H1 (cell line): ENCODE data around the gene PLGRKT. TPM values are rescaled to one million over a fixed set of nuclear protein-coding genes. Genes with fewer than 3 reads are reported as not detected.

Source experiments
- CTCF ChIA-PET: fragments of 300-600 bp; sonication (Branson Sonifier 250); formaldehyde crosslinking; loops from one replicate; lab custom pipeline; 2021; ENCODE audit not compliant: partially characterized antibody; lab: Charles Lee
- POLR2A ChIA-PET: fragments of 300-600 bp; sonication (Branson Sonifier 250); formaldehyde crosslinking; loops from one replicate; lab custom pipeline; 2021; ENCODE audit warnings: inconsistent platforms; ENCODE audit not compliant: partially characterized antibody; lab: Charles Lee
- DNase-seq, 2 experiments: peaks; one replicate each; pipeline versions ENCODE4 v3.0.0 to v3.0.0-alpha.2; 2010 to 2022; ENCODE audit warnings: low spot score in 2 of 2, low read depth in 1 of 2, mixed read lengths in 1 of 2
- FAIRE-seq: peaks from 2 replicates; lab custom pipeline; 2011; peaks lifted over from hg19 to GRCh38; lab: Jason Lieb, UNC
- H2AFZ ChIP-seq: 2 replicates; pipeline ENCODE4 v1.8.1; 2012; ENCODE audit warnings: low read length, inconsistent platforms
- H2AK5ac ChIP-seq: 2 replicates; pipeline ENCODE4 v1.6.1; 2013; ENCODE audit warnings: low read depth, low read length
- H2BK120ac ChIP-seq: replicated peaks from 2 replicates; pipeline ENCODE3; 2013; ENCODE audit warnings: low read depth, low read length, inconsistent platforms
- H2BK12ac ChIP-seq: 2 replicates; pipeline ENCODE4 v1.6.1; 2013; ENCODE audit warnings: low read depth, low read length
- H2BK15ac ChIP-seq: 2 replicates; pipeline ENCODE4 v1.6.1; 2013; ENCODE audit warnings: low read length
- H2BK20ac ChIP-seq: 2 replicates; pipeline ENCODE4 v1.6.1; 2013; ENCODE audit warnings: low read length
- H2BK5ac ChIP-seq: 2 replicates; pipeline ENCODE4 v1.6.1; 2013; ENCODE audit warnings: low read depth, low read length
- H3K14ac ChIP-seq: 2 replicates; pipeline ENCODE4 v1.6.1; 2013; ENCODE audit warnings: inconsistent platforms; ENCODE audit not compliant: insufficient read length
- H3K18ac ChIP-seq: 2 replicates; pipeline ENCODE4 v1.6.1; 2013; ENCODE audit warnings: low read length; ENCODE audit errors: extremely low read depth
- H3K23ac ChIP-seq: 2 replicates; pipeline ENCODE4 v1.6.1; 2013; ENCODE audit warnings: inconsistent platforms; ENCODE audit not compliant: insufficient read length
- H3K23me2 ChIP-seq: 2 replicates; pipeline ENCODE4 v1.6.1; 2013; ENCODE audit warnings: low read depth, low read length
- H3K27ac ChIP-seq: 2 replicates; pipeline ENCODE4 v1.6.1; 2011; ENCODE audit warnings: low read depth, low read length, inconsistent platforms
- H3K27me3 ChIP-seq, 4 experiments: replicated peaks in 1 of 4; 1 replicate in 1 of 4; 2 replicates in 3 of 4; pipeline versions ENCODE4 v1.6.1 to v1.8.1; 2011 to 2013; ENCODE audit warnings: low read length in 3 of 4, mild to moderate bottlenecking in 3 of 4, inconsistent platforms in 2 of 4, mixed read lengths in 2 of 4, moderate library complexity in 1 of 4; ENCODE audit not compliant: control insufficient read depth in 3 of 4, insufficient read depth in 3 of 4; ENCODE audit errors: extremely low read depth in 1 of 4
- H3K36me3 ChIP-seq, 4 experiments: 2 replicates each; pipeline versions ENCODE4 v1.6.1 to v1.8.1; 2011 to 2013; ENCODE audit warnings: mild to moderate bottlenecking in 4 of 4, low read length in 3 of 4, moderate library complexity in 2 of 4, control low read depth in 1 of 4, inconsistent platforms in 1 of 4; ENCODE audit not compliant: insufficient read depth in 4 of 4, control insufficient read depth in 2 of 4
- H3K4ac ChIP-seq: replicated peaks from 2 replicates; pipeline ENCODE3; 2013; ENCODE audit warnings: low read length, low read depth, mixed read lengths, inconsistent platforms; ENCODE audit not compliant: insufficient read length
- H3K4me1 ChIP-seq, 4 experiments: replicated peaks in 1 of 4; 1 replicate in 1 of 4; 2 replicates in 3 of 4; pipeline versions ENCODE4 v1.6.1 to v1.8.1; 2011 to 2013; ENCODE audit warnings: low read length in 3 of 4, inconsistent platforms in 2 of 4, mixed read lengths in 1 of 4; ENCODE audit not compliant: insufficient read depth in 4 of 4, control insufficient read depth in 3 of 4
- H3K4me2 ChIP-seq, 2 experiments: 2 replicates each; pipeline versions ENCODE4 v1.6.1 to v1.8.1; 2011 to 2013; ENCODE audit warnings: low read depth in 2 of 2, low read length in 2 of 2, control low read depth in 1 of 2, inconsistent platforms in 1 of 2, mild to moderate bottlenecking in 1 of 2; ENCODE audit not compliant: insufficient read depth in 1 of 2
- H3K4me3 ChIP-seq, 4 experiments: fragments of 200-600, 300-600 bp in 1 of 4; sonication (generic), shearing (Covaris generic), sonication (Bioruptor Twin) in 1 of 4; 2 replicates each; pipeline versions ENCODE4 v1.5.1 to v1.8.1; 2011 to 2016; ENCODE audit warnings: low read length in 4 of 4, low read depth in 3 of 4, control low read depth in 2 of 4, inconsistent platforms in 2 of 4, mild to moderate bottlenecking in 2 of 4, mixed read lengths in 1 of 4, moderate library complexity in 1 of 4; ENCODE audit not compliant: insufficient read depth in 2 of 4; ENCODE audit errors: extremely low read depth in 1 of 4
- H3K56ac ChIP-seq: replicated peaks from 2 replicates; pipeline ENCODE3; 2013; ENCODE audit warnings: low read depth, mild to moderate bottlenecking, mixed read lengths, low read length, inconsistent platforms; ENCODE audit not compliant: insufficient read length
- H3K79me1 ChIP-seq: 2 replicates; pipeline ENCODE4 v1.6.1; 2013; ENCODE audit warnings: low read depth, low read length, control low read depth
- H3K79me2 ChIP-seq, 2 experiments: 2 replicates each; pipeline versions ENCODE4 v1.6.1 to v1.8.1; 2012 to 2013; ENCODE audit warnings: low read length in 2 of 2, mild to moderate bottlenecking in 2 of 2, inconsistent platforms in 1 of 2; ENCODE audit not compliant: insufficient read depth in 2 of 2, control insufficient read depth in 1 of 2
- H3K9ac ChIP-seq, 4 experiments: replicated peaks in 1 of 4; 1 replicate in 1 of 4; 2 replicates in 3 of 4; pipeline versions ENCODE4 v1.6.1 to v1.8.1; 2011 to 2013; ENCODE audit warnings: low read depth in 3 of 4, low read length in 3 of 4, control low read depth in 2 of 4, mild to moderate bottlenecking in 2 of 4, moderate library complexity in 2 of 4, inconsistent platforms in 1 of 4; ENCODE audit errors: extremely low read depth in 1 of 4
- H3K9me3 ChIP-seq, 2 experiments: 2 replicates each; pipeline versions ENCODE4 v1.6.1 to v1.8.1; 2012 to 2013; ENCODE audit warnings: mild to moderate bottlenecking in 2 of 2, moderate library complexity in 2 of 2, control low read depth in 1 of 2, inconsistent platforms in 1 of 2, low read depth in 1 of 2, low read length in 1 of 2, mixed read lengths in 1 of 2; ENCODE audit not compliant: insufficient read depth in 2 of 2
- H4K20me1 ChIP-seq, 2 experiments: replicated peaks in 1 of 2; 2 replicates each; pipeline versions ENCODE3 to v1.8.1; 2011 to 2013; ENCODE audit warnings: inconsistent platforms in 2 of 2, low read length in 2 of 2, mild to moderate bottlenecking in 1 of 2; ENCODE audit not compliant: insufficient read depth in 2 of 2, control insufficient read depth in 1 of 2
- H4K5ac ChIP-seq: 2 replicates; pipeline ENCODE4 v1.6.1; 2013; ENCODE audit warnings: low read length, low read depth, mixed read lengths, inconsistent platforms; ENCODE audit not compliant: insufficient read length
- H4K8ac ChIP-seq: 2 replicates; pipeline ENCODE4 v1.8.0; 2013; ENCODE audit warnings: mild to moderate bottlenecking, moderate library complexity, low read length, inconsistent platforms; ENCODE audit not compliant: insufficient read depth; ENCODE audit errors: extremely low read depth
- H4K91ac ChIP-seq: replicated peaks from 2 replicates; pipeline ENCODE3; 2013; ENCODE audit warnings: low read length, mixed read lengths, inconsistent platforms; ENCODE audit not compliant: insufficient read length
- HDAC2 ChIP-seq, 2 experiments: fragments of 300-600 bp in 1 of 2; sonication (generic) in 1 of 2; IDR thresholded peaks; 2 replicates each; pipeline ENCODE4 v1.6.1; 2011 to 2012; ENCODE audit warnings: low read depth in 2 of 2, low read length in 2 of 2, mild to moderate bottlenecking in 2 of 2, moderate library complexity in 2 of 2, borderline replicate concordance in 1 of 2, inconsistent platforms in 1 of 2
- KDM1A ChIP-seq: fragments of 200-600, 300-600 bp; sonication (generic); IDR thresholded peaks from 2 replicates; pipeline ENCODE4 v1.7.1; 2016; ENCODE audit warnings: mild to moderate bottlenecking, low read length, borderline replicate concordance
- RAD21 ChIP-seq, 2 experiments: IDR thresholded peaks in 1 of 2; conservative IDR thresholded peaks in 1 of 2; 2 replicates each; pipeline ENCODE4 v1.6.1; 2011; ENCODE audit warnings: low read depth in 2 of 2, low read length in 2 of 2, improper control_type of control experiment in 1 of 2, inconsistent platforms in 1 of 2, mild to moderate bottlenecking in 1 of 2, moderate library complexity in 1 of 2
- TCF12 ChIP-seq: IDR thresholded peaks from 2 replicates; pipeline ENCODE4 v1.6.1; 2011; ENCODE audit warnings: low read depth, mild to moderate bottlenecking, low read length
- WGBS, 2 experiments: shearing (Covaris generic) in 1 of 2; methylation state at CpG; one replicate each; pipeline versions ENCODE4 v1.1.6 to v1.1.7; 2013 to 2015; ENCODE audit warnings: low lambda C conversion rate in 2 of 2, mixed read lengths in 2 of 2, inconsistent platforms in 1 of 2, low coverage in 1 of 2, missing lambda C conversion rate in 1 of 2; ENCODE audit not compliant: insufficient replicate concordance in 2 of 2, insufficient coverage in 1 of 2, insufficient read length in 1 of 2; ENCODE audit errors: extremely low coverage in 1 of 2, missing lambda C conversion rate in 1 of 2; 5-methylcytosine and 5-hydroxymethylcytosine counted together
- polyA plus RNA-seq, 7 experiments: library from polyadenylated mRNA; depleted of rRNA in 3 of 7; stranded (reverse) in 5 of 7; unstranded in 2 of 7; fragments of >200 nt in 5 of 7; fragments of 200-250 nt in 2 of 7; gene quantifications; 1 replicate in 5 of 7; 2 replicates in 1 of 7; 4 replicates in 1 of 7; pipeline versions ENCODE4 v1.2.1 to v1.2.3, GENCODE V29; 2011 to 2013; ENCODE audit warnings: missing spikeins in 2 of 7, mixed read lengths in 2 of 7
- total RNA-seq: library from RNA; stranded (reverse); fragmentation: NEBNext Ultra II Directional; extraction: Animal tissue kit (Norgen Biotek cat#: 25700); gene quantifications from 2 replicates; pipeline ENCODE4 v1.2.1, GENCODE V29; 2021
- TF ChIP-seq, protein P1 (sequence below), 3 experiments: IDR thresholded peaks; 1 replicate in 2 of 3; 2 replicates in 1 of 3; pipeline versions ENCODE4 v1.5.1 to v1.6.1; 2011; ENCODE audit warnings: low read length in 3 of 3, mild to moderate bottlenecking in 3 of 3, inconsistent platforms in 2 of 3, low read depth in 1 of 3, moderate library complexity in 1 of 3; ENCODE audit not compliant: insufficient read depth in 1 of 3; ENCODE audit errors: control extremely low read depth in 1 of 3

PLGRKT gene
- total and polyA plus RNA-seq, 2 of the 8 experiments (the other 6 are each of a cell fraction or from before 2014, with no cell fraction given) = 5.4 to 15.7 TPM

DNA sequence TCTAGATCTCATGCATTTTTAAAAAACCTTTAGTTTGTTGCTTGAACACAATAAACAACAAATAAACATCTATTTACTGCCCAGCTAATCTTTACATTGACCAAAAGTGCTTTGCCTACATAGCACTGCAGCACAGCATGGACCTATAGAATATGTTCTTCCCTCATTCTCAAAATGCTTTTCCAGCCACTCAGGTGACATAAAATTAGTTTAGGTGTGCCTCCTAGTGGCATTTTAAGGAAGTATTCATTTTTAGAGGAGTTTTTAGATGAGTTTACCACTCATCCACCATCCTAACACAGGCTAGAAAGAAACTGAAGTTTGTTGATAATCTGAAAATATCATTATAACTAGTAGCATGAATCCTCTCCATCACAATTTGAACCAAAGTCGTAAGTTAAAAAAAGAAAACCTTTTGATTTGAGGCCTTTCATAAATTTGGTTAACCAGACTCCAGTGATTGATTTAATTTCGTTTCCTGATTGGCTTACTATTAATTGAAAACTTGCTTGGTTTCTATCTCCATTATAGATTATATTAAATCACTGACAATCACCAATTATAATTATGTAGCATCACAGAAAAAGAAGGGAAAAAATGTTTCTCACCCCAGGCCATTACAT lies 12.6 kb downstream of the PLGRKT start:
- Histone ChIP-seq H2AK5ac (no peak overlapping the region), H3K4me3 (no peak overlapping the region), H2AFZ (no peak overlapping the region), H2BK15ac (no peak overlapping the region), H3K79me2 (no peaks in the 10 kb centered on the region), H4K8ac (no peak overlapping the region), H3K9ac (no peak overlapping the region), H2BK120ac (no peak overlapping the region), H3K4ac (no peak overlapping the region), H4K91ac (no peak overlapping the region), H3K18ac (no peak overlapping the region), H3K14ac (no peak overlapping the region), H3K56ac (no peak overlapping the region), H2BK5ac (no peak overlapping the region), H3K9me3 (no peaks in the 10 kb centered on the region), H3K27ac (no peak overlapping the region), H3K27me3 (no peaks in the 10 kb centered on the region), H2BK12ac (no peak overlapping the region), H3K79me1 (no peaks in the 10 kb centered on the region), H3K23ac (no peak overlapping the region), H3K36me3 (no peaks in the 10 kb centered on the region; a peak in 1 of 8 replicates), H2BK20ac (no peak overlapping the region), H4K20me1 (no peaks in the 10 kb centered on the region), H4K5ac (no peak overlapping the region)
- no peak for DNase-seq
- FAIRE-seq = peak; percentile 32
- ChIA-PET CTCF (interaction anchor here (0.7 to 2.1 kb wide), 15 partner anchors 11 to 242 kb away, joined by 3 to 23 read pairs (median 4); partner anchors contain the start of genes CD274 and INSL6), POLR2A (no interaction called here)
- WGBS, 2 experiments = 70% methylated on average over 2 of the region's 2 CpGs; no CpG with 5 or more reads in 1 of the 2 experiments
- TF ChIP-seq KDM1A (peak; percentile 79), TCF12 (0 out of 2 replicates have a peak, but pooled peaks have one; percentile 14), RAD21 (IDR thresholded peaks at IDR 0.05 in 1 of 2, conservative IDR thresholded peaks at IDR 0.05 in 1 of 2; ENCODE audit: low read depth in 2 of 2, low read length in 2 of 2) (peak; percentile 77), HDAC2 (IDR thresholded peaks at IDR 0.05; ENCODE audit: borderline replicate concordance in 1 of 2, low read depth in 2 of 2, low read length in 2 of 2) (no peak; a peak in 1 of 4 replicates)
- TF ChIP-seq, protein P1, sequence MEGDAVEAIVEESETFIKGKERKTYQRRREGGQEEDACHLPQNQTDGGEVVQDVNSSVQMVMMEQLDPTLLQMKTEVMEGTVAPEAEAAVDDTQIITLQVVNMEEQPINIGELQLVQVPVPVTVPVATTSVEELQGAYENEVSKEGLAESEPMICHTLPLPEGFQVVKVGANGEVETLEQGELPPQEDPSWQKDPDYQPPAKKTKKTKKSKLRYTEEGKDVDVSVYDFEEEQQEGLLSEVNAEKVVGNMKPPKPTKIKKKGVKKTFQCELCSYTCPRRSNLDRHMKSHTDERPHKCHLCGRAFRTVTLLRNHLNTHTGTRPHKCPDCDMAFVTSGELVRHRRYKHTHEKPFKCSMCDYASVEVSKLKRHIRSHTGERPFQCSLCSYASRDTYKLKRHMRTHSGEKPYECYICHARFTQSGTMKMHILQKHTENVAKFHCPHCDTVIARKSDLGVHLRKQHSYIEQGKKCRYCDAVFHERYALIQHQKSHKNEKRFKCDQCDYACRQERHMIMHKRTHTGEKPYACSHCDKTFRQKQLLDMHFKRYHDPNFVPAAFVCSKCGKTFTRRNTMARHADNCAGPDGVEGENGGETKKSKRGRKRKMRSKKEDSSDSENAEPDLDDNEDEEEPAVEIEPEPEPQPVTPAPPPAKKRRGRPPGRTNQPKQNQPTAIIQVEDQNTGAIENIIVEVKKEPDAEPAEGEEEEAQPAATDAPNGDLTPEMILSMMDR (IDR thresholded peaks at IDR 0.05; ENCODE audit: control extremely low read depth in 1 of 3, insufficient read depth in 1 of 3, low read depth in 1 of 3, low read length in 3 of 3) = peak in 2 of 3 experiments; percentile 52 to 64; a peak in 2 of 4 replicates
- TF ChIP-seq, all 59 proteins: peak for 4
- Histone ChIP-seq H3K4me2 (no peak overlapping the region), H3K23me2 (no peaks in the 10 kb centered on the region), H3K4me1 (no peaks in the 10 kb centered on the region)
